ENCODE measurements around the gene ECT2L. TPM values are rescaled to one million over a fixed set of nuclear protein-coding genes. Genes with fewer than 3 reads are reported as not detected.

The ECT2L gene
- total RNA-seq, 4 donors from 2014 or later: 0.17 to 0.42 (median 0.21) TPM

GRCh38 chr6:138907167-138907566, 111.3 kb downstream of the ECT2L start:
- intact Hi-C loops (cut with DNase I): no loop called here
- Histone ChIP-seq H3K9me3 (no peaks in the 10 kb centered on the region), H3K27ac (replicated peaks in 1 of 4) (no peak overlapping the region), H3K36me3 (peaks cover 53 to 96% (median 76%) of the 10 kb centered on the region in 4 donors), H3K4me1 (no peaks in the 10 kb centered on the region), H3K4me3 (no peak overlapping the region), H3K27me3 (no peaks in the 10 kb centered on the region)
- DNase-seq (ENCODE audit: extremely low spot score): no peak
- TF ChIP-seq, protein P1, sequence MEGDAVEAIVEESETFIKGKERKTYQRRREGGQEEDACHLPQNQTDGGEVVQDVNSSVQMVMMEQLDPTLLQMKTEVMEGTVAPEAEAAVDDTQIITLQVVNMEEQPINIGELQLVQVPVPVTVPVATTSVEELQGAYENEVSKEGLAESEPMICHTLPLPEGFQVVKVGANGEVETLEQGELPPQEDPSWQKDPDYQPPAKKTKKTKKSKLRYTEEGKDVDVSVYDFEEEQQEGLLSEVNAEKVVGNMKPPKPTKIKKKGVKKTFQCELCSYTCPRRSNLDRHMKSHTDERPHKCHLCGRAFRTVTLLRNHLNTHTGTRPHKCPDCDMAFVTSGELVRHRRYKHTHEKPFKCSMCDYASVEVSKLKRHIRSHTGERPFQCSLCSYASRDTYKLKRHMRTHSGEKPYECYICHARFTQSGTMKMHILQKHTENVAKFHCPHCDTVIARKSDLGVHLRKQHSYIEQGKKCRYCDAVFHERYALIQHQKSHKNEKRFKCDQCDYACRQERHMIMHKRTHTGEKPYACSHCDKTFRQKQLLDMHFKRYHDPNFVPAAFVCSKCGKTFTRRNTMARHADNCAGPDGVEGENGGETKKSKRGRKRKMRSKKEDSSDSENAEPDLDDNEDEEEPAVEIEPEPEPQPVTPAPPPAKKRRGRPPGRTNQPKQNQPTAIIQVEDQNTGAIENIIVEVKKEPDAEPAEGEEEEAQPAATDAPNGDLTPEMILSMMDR (IDR thresholded peaks at IDR 0.05): no peak
- TF ChIP-seq POLR2AphosphoS5 (IDR thresholded peaks at IDR 0.05) (no peak), POLR2A (IDR thresholded peaks at IDR 0.05; ENCODE audit: low read depth) (no peak), EP300 (IDR thresholded peaks at IDR 0.05) (no peak)
- WGBS: 94% methylated on average over 7 of the region's 7 CpGs

DNA sequence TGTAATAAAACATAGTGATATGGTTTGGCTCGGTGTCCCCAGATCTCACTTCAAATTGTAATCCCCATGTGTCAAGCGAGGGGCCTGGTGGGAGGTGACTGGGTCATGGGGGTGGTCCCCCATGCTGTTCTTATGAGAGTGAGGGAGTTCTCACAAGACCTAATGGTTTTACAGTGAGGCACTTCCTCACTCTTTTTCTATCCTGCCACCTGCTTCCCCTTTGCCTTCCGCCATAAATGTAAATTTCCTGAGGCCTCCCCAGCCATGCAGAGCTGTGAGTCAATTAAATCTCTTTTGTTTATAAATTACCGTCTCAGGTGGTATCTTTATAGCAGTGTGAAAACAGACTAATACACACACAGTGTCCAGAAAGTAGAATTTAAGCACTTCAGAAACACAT, 113.6 kb downstream of the ECT2L start:
- H3K27ac ChIP-seq (replicated peaks in 1 of 4): no peak overlapping the region
- H3K27me3 ChIP-seq: no peaks in the 10 kb centered on the region
- no peak for DNase-seq (ENCODE audit: extremely low spot score)
- H3K36me3 ChIP-seq: peaks cover 44 to 96% (median 82%) of the 10 kb centered on the region in 4 donors
- WGBS: 85% methylated on average over 4 of the region's 4 CpGs
- no peak overlapping the region for H3K4me3 ChIP-seq
- H3K4me1 ChIP-seq: no peaks in the 10 kb centered on the region
- H3K9me3 ChIP-seq: no peaks in the 10 kb centered on the region
- no peak for TF ChIP-seq POLR2A (IDR thresholded peaks at IDR 0.05; ENCODE audit: low read depth)
- TF ChIP-seq, protein P1 (IDR thresholded peaks at IDR 0.05): no peak
- TF ChIP-seq EP300 (IDR thresholded peaks at IDR 0.05): no peak
- TF ChIP-seq POLR2AphosphoS5 (IDR thresholded peaks at IDR 0.05): no peak
- intact Hi-C loops (cut with DNase I): no loop called here

DNA sequence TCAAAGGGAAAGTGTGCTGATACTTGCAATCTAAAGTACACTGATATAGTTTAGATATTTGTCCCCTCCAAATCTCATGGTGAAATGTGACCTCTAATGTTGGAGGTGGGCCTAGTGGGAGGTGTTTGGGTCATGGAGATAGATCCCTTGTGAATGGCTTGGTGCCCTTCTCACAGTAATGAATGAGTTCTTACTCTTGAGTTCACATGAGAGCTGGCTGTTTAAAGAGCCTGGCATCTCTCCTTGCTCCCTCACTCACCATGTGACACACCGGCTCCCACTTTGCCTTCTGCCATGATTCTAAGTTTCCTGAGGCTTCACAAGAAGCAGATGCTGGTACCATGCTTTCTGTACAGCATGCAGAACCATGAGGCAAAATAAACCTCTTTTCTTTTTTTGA, 114.1 kb downstream of the ECT2L start:
- no peak overlapping the region for H3K4me3 ChIP-seq
- WGBS: 92% methylated on average over 1 of the region's 1 CpG
- DNase-seq (ENCODE audit: extremely low spot score): no peak
- intact Hi-C loops (cut with DNase I): no loop called here
- peaks cover 39 to 96% (median 81%) of the 10 kb centered on the region in 4 donors for H3K36me3 ChIP-seq
- no peaks in the 10 kb centered on the region for H3K4me1 ChIP-seq
- no peaks in the 10 kb centered on the region for H3K9me3 ChIP-seq
- no peaks in the 10 kb centered on the region for H3K27me3 ChIP-seq
- TF ChIP-seq POLR2AphosphoS5 (IDR thresholded peaks at IDR 0.05): no peak
- H3K27ac ChIP-seq (replicated peaks in 1 of 4): no peak overlapping the region

DNA sequence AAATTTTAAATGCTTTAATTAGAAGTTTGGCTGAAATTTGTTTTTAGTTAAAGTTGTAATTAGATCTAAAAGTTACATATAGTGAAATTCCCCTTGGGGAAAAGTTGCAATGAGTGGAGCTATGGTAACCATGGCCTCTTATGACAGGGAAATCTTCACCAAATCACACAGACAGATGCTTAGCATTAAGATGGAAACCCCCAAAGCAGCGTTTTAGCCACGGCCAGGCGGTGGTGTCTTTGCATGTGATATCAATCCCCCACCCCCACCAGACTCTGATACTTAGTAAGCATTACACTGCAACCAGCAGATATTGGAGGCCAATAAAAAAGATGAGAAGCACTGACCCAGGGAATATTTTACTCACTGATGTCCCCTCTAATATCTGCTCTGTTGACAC, 116.4 kb downstream of the ECT2L start:
- intact Hi-C loops (cut with DNase I): no loop called here
- H3K27me3 ChIP-seq: no peaks in the 10 kb centered on the region
- H3K9me3 ChIP-seq: no peaks in the 10 kb centered on the region
- DNase-seq (ENCODE audit: extremely low spot score): no peak
- H3K27ac ChIP-seq (replicated peaks in 1 of 4): no peak overlapping the region
- no peaks in the 10 kb centered on the region for H3K4me1 ChIP-seq
- WGBS: 62% methylated on average over 3 of the region's 3 CpGs
- peaks cover 39 to 99% (median 81%) of the 10 kb centered on the region in 4 donors for H3K36me3 ChIP-seq
- no peak for TF ChIP-seq POLR2A (IDR thresholded peaks at IDR 0.05; ENCODE audit: low read depth)
- TF ChIP-seq EP300 (IDR thresholded peaks at IDR 0.05): no peak
- no peak for TF ChIP-seq POLR2AphosphoS5 (IDR thresholded peaks at IDR 0.05)
- TF ChIP-seq, protein P1 (IDR thresholded peaks at IDR 0.05): no peak
- no peak overlapping the region for H3K4me3 ChIP-seq

DNA sequence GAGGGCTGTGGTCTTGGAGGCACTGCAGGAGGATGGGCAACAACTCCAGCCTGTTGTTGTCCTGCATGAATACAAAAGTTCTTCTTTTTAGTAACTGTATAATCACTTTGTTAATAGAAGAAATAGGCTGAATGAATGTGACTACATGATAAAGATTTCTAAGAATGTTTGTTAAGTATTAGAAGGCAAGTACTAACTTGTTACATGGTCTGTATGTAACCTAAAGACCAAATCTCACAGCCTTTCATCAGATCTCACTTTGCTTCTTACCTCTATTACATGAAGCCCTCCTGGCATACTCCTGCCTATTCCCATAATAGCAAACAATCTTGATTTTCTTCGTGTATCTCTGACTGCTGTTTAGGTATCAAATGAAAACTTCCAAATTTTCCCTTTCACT, 118.8 kb downstream of the ECT2L start:
- Histone ChIP-seq H3K4me3 (no peak overlapping the region), H3K36me3 (peaks cover 25 to 84% (median 66%) of the 10 kb centered on the region in 4 donors), H3K27ac (replicated peaks in 1 of 4) (no peak overlapping the region), H3K9me3 (no peaks in the 10 kb centered on the region), H3K27me3 (no peaks in the 10 kb centered on the region), H3K4me1 (no peaks in the 10 kb centered on the region)
- 76% methylated on average over 1 of the region's 1 CpG for WGBS
- intact Hi-C loops (cut with DNase I): no loop called here
- TF ChIP-seq, protein P1 (IDR thresholded peaks at IDR 0.05): no peak
- TF ChIP-seq EP300 (IDR thresholded peaks at IDR 0.05): no peak
- no peak for TF ChIP-seq POLR2AphosphoS5 (IDR thresholded peaks at IDR 0.05)
- no peak for TF ChIP-seq POLR2A (IDR thresholded peaks at IDR 0.05; ENCODE audit: low read depth)
- DNase-seq (ENCODE audit: extremely low spot score): no peak

All from esophagus muscularis mucosa (tissue), 4 donors.